CD4-positive, CD25-positive, alpha-beta regulatory T cell (primary cell): ENCODE data around the gene ALOX5. TPM values are rescaled to one million over a fixed set of nuclear protein-coding genes. Genes with fewer than 3 reads are reported as not detected.
"Not testable (repeated sequence)": the region's sequence is repeated elsewhere in the genome, so short reads cannot be mapped to it uniquely, and the experiment has no call there.

ENCODE experiments used
- ATAC-seq, 2 donors: fragments of 150-1000 bp; cut with Tn5 transposase; one replicate each; pipeline ENCODE4 v1.10.0; 2021; ENCODE audit warnings: low read depth in 2 of 2, moderate number of reproducible peaks in 2 of 2, moderate library complexity in 1 of 2
- DNase-seq, 3 donors: peaks; one replicate each; pipeline versions ENCODE4 v3.0.0 to v3.0.0-alpha.2; 2012 to 2022; ENCODE audit warnings: mixed read lengths in 1 of 3
- H3K27ac ChIP-seq: one replicate; pipeline ENCODE4 v1.7.0; 2013; ENCODE audit warnings: mild to moderate bottlenecking, low read length; ENCODE audit not compliant: insufficient read depth, poor library complexity, severe bottlenecking
- H3K27me3 ChIP-seq: one replicate; pipeline ENCODE4 v1.7.0; 2013; ENCODE audit warnings: low read length; ENCODE audit not compliant: control insufficient read depth, insufficient read depth
- H3K36me3 ChIP-seq: one replicate; pipeline ENCODE4 v1.7.0; 2013; ENCODE audit warnings: mild to moderate bottlenecking, low read length, moderate library complexity; ENCODE audit not compliant: control insufficient read depth, insufficient read depth
- H3K4me1 ChIP-seq: 2 replicates; pipeline ENCODE4 v1.7.0; 2013; ENCODE audit warnings: mild to moderate bottlenecking, low read length; ENCODE audit not compliant: insufficient read depth, control insufficient read depth, poor library complexity, severe bottlenecking
- H3K4me3 ChIP-seq: one replicate; pipeline ENCODE4 v1.7.0; 2013; ENCODE audit warnings: low read depth, mild to moderate bottlenecking, low read length, moderate library complexity
- H3K9me3 ChIP-seq, 2 experiments: 1 replicate in 1 of 2; 2 replicates in 1 of 2; pipeline ENCODE4 v1.7.0; 2013; ENCODE audit warnings: low read length in 2 of 2, mild to moderate bottlenecking in 1 of 2, moderate library complexity in 1 of 2; ENCODE audit not compliant: control insufficient read depth in 2 of 2
- H3K27ac Mint-ChIP-seq, 3 donors: one replicate each; pipeline ENCODE4 v1.8.0; 2020 to 2022; ENCODE audit warnings: mild to moderate bottlenecking in 3 of 3, mixed read lengths in 3 of 3, moderate library complexity in 2 of 3
- H3K27me3 Mint-ChIP-seq: one replicate; pipeline ENCODE4 v1.8.0; 2022; ENCODE audit warnings: mild to moderate bottlenecking, mixed read lengths
- H3K36me3 Mint-ChIP-seq: one replicate; pipeline ENCODE4 v1.8.0; 2020; ENCODE audit warnings: mixed read lengths
- H3K4me1 Mint-ChIP-seq, 4 donors: one replicate each; pipeline ENCODE4 v1.8.0; 2020 to 2022; ENCODE audit warnings: mixed read lengths in 4 of 4, mild to moderate bottlenecking in 1 of 4
- H3K4me3 Mint-ChIP-seq, 4 donors: one replicate each; pipeline ENCODE4 v1.8.0; 2020 to 2022; ENCODE audit warnings: mild to moderate bottlenecking in 4 of 4, mixed read lengths in 4 of 4, moderate library complexity in 3 of 4
- H3K9me3 Mint-ChIP-seq, 7 donors: one replicate each; pipeline ENCODE4 v1.8.0; 2020 to 2022; ENCODE audit warnings: mixed read lengths in 7 of 7, mild to moderate bottlenecking in 3 of 7, moderate library complexity in 2 of 7
- polyA plus RNA-seq, 4 donors: library from polyadenylated mRNA; unstranded; fragments of 300-500 nt; fragmentation: Illumina TruSeq; gene quantifications; one replicate each; pipeline ENCODE4 v1.2.3, GENCODE V29; 2021
- total RNA-seq: library from RNA; stranded (reverse); gene quantifications from one replicate; pipeline ENCODE4 v1.2.3, GENCODE V29; 2022

ALOX5 gene
- total and polyA plus RNA-seq, 5 donors from 2014 or later = 0.16 to 1.5 (median 0.28) TPM

- H3K4me1 Mint-ChIP-seq = no peaks in the 10 kb centered on the region
- Histone ChIP-seq H3K9me3 (no peaks in the 10 kb centered on the region), H3K27ac (no peak overlapping the region), H3K4me3 (no peak overlapping the region), H3K36me3 (no peaks in the 10 kb centered on the region), H3K27me3 (no peaks in the 10 kb centered on the region), H3K4me1 (no peaks in the 10 kb centered on the region)
- peaks cover 0 to 2% (median 0%) of the 10 kb centered on the region in 7 donors for H3K9me3 Mint-ChIP-seq
- peak overlapping the region in 1 of 3 donors; percentile 52 for H3K27ac Mint-ChIP-seq
- no peaks in the 10 kb centered on the region for H3K36me3 Mint-ChIP-seq
- no peak for ATAC-seq
- no peak overlapping the region for H3K4me3 Mint-ChIP-seq
- no peak for DNase-seq
- peaks cover 14% of the 10 kb centered on the region for H3K27me3 Mint-ChIP-seq
These were observed 8.6 kb downstream of the ALOX5 start for GRCh38 chr10:45382591-45382990.

DNA sequence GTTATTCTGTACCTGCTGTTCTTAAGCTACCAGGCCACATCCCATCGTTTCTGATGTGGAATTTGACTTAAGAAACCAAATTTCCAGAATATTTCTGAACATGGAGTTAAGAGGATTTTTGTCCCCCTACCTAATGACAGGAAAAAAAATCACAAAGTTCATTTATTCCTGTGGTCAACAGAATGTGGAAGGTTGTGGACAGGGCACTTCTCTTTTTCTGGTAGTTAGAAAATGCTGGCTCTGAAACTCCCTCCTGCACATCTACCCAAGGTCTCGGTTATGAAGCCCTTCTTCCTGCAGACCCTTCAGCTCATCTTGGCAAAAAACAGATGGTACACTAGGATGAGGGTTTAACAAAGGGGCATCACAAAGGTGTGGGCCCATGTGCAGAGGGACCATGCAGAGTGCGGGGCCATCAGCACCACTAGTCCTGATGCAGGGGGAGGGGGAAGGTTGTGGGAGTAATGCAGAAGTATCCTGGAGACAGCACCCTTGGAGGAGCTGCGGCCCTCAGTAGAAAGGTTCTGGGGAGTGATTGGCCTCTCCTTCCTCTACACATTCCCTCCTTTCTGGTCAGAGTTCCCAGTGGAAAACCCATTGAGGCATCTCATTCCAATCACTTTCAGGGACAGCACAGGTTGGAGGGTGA is 9.8 kb downstream of the ALOX5 start:
- Histone ChIP-seq H3K4me1 (no peaks in the 10 kb centered on the region), H3K9me3 (no peaks in the 10 kb centered on the region), H3K27me3 (no peaks in the 10 kb centered on the region), H3K36me3 (no peaks in the 10 kb centered on the region), H3K27ac (no peak overlapping the region), H3K4me3 (no peak overlapping the region)
- Mint-ChIP-seq H3K27me3 (peaks cover 4% of the 10 kb centered on the region), H3K4me1 (no peaks in the 10 kb centered on the region), H3K4me3 (no peak overlapping the region), H3K27ac (no peak overlapping the region), H3K9me3 (peaks cover 0 to 2% (median 0%) of the 10 kb centered on the region in 7 donors), H3K36me3 (no peaks in the 10 kb centered on the region)
- DNase-seq = no peak
- ATAC-seq = no peak

DNA sequence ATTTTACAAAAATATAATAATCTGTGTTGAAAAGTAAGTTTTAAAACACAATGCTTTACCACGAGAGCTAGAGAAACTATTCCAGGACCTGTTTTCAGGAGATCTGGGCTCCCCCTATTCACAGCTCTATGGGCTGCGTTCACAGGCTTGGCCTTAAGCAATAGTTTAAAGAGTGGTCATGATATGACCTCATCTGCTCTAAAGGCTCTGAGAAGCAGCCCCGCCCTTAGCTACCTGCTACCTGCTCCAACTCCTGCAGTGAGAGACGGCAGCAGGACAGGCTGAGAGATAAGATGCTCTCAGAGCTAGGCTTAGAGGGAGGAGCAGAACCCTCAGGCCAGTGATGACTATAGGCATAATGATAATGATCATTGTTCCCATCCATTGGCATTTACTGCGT is 12.6 kb downstream of the ALOX5 start:
- no peak for ATAC-seq
- Histone ChIP-seq H3K36me3 (no peaks in the 10 kb centered on the region), H3K27me3 (no peaks in the 10 kb centered on the region), H3K4me1 (no peaks in the 10 kb centered on the region), H3K9me3 (no peaks in the 10 kb centered on the region), H3K27ac (no peak overlapping the region), H3K4me3 (no peak overlapping the region)
- Mint-ChIP-seq H3K36me3 (no peaks in the 10 kb centered on the region), H3K4me1 (no peaks in the 10 kb centered on the region), H3K4me3 (no peak overlapping the region), H3K27ac (no peak overlapping the region), H3K27me3 (no peaks in the 10 kb centered on the region), H3K9me3 (peaks cover 0 to 9% (median 0%) of the 10 kb centered on the region in 7 donors)
- DNase-seq = no peak

GRCh38 chr10:45387096-45387893 is 13.3 kb downstream of the ALOX5 start:
- Histone ChIP-seq H3K36me3 (no peaks in the 10 kb centered on the region), H3K4me3 (no peak overlapping the region), H3K27me3 (no peaks in the 10 kb centered on the region), H3K4me1 (no peaks in the 10 kb centered on the region), H3K9me3 (no peaks in the 10 kb centered on the region), H3K27ac (no peak overlapping the region)
- ATAC-seq (no peak), DNase-seq (no peak)
- H3K9me3 Mint-ChIP-seq = peaks cover 0 to 9% (median 0%) of the 10 kb centered on the region in 7 donors
- no peaks in the 10 kb centered on the region for H3K27me3 Mint-ChIP-seq
- H3K4me1 Mint-ChIP-seq = no peaks in the 10 kb centered on the region
- no peaks in the 10 kb centered on the region for H3K36me3 Mint-ChIP-seq
- H3K4me3 Mint-ChIP-seq = no peak overlapping the region
- H3K27ac Mint-ChIP-seq = no peak overlapping the region

DNA sequence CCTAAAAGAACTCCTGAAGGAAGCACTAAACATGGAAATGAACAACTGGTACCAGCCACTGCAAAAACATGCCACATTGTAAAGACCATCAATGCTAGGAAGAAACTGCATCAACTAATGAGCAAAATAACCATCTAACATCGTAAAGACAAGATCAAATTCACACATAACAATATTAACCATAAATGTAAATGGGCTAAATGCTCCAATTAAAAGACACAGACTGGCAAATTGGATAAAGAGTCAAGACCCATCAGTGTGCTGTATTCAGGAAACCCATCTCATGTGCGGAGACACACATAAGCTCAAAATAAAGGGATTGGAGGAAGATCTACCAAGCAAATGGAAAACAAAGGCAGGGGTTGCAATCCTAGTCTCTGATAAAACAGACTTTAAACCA is 15.7 kb downstream of the ALOX5 start:
- H3K27me3 ChIP-seq, H3K36me3 Mint-ChIP-seq, ATAC-seq, H3K27me3 Mint-ChIP-seq, H3K4me1 ChIP-seq, DNase-seq, H3K4me3 Mint-ChIP-seq, H3K27ac ChIP-seq, H3K27ac Mint-ChIP-seq, H3K4me3 ChIP-seq, H3K9me3 ChIP-seq, H3K4me1 Mint-ChIP-seq, H3K36me3 ChIP-seq: not testable (repeated sequence)
- peaks cover 0 to 14% (median 4%) of the 10 kb centered on the region in 7 donors for H3K9me3 Mint-ChIP-seq

DNA sequence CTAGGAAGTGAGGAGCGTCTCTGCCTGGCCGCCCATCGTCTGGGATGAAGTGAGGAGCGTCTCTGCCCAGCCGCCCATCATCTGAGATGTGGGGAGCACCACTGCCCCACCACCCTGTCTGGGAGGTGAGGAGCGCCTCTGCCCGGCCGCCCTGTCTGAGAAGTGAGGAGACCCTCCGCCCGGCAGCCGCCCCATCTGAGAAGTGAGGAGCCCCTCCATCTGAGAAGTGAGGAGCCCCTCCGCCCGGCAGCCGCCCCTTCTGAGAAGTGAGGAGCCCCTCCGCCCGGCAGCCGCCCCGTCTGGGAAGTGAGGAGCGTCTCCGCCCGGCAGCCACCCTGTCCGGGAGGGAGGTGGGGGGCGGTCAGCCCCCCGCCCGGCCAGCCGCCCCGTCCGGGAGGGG is 17.6 kb downstream of the ALOX5 start:
- not testable (repeated sequence) for H3K27me3 Mint-ChIP-seq, H3K27ac ChIP-seq, H3K4me1 Mint-ChIP-seq, H3K4me1 ChIP-seq, H3K36me3 Mint-ChIP-seq, H3K9me3 ChIP-seq, H3K4me3 ChIP-seq, H3K36me3 ChIP-seq, H3K27ac Mint-ChIP-seq, DNase-seq, H3K4me3 Mint-ChIP-seq, H3K27me3 ChIP-seq, ATAC-seq
- peaks cover 0 to 26% (median 6%) of the 10 kb centered on the region in 7 donors for H3K9me3 Mint-ChIP-seq

DNA sequence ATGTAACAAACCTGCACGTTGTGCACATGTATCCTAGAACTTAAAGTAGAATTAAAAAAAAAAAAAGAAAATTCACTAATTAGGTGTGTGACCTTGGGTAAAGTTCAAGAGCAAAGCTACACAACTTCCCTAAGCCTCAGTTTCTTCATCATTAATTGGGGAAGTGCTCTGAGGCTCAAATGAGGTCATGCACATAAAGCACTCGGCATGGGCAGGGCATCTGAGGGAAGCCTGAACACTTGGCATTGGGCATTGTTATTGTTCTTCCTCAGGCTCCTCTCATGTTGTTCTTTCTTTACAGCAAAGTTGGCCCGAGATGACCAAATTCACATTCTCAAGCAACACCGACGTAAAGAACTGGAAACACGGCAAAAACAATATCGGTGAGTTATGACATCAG is 21.5 kb downstream of the ALOX5 start:
- Histone ChIP-seq H3K4me1 (no peaks in the 10 kb centered on the region), H3K4me3 (no peak overlapping the region), H3K9me3 (peaks cover 4 to 6% of the 10 kb centered on the region in 2 experiments), H3K27me3 (no peaks in the 10 kb centered on the region), H3K27ac (no peak overlapping the region), H3K36me3 (no peaks in the 10 kb centered on the region)
- no peak overlapping the region for H3K27ac Mint-ChIP-seq
- peaks cover 0 to 18% (median 3%) of the 10 kb centered on the region in 7 donors for H3K9me3 Mint-ChIP-seq
- peaks cover 6% of the 10 kb centered on the region for H3K27me3 Mint-ChIP-seq
- no peaks in the 10 kb centered on the region for H3K4me1 Mint-ChIP-seq
- no peaks in the 10 kb centered on the region for H3K36me3 Mint-ChIP-seq
- no peak overlapping the region for H3K4me3 Mint-ChIP-seq
- no peak for ATAC-seq
- DNase-seq = no peak

DNA sequence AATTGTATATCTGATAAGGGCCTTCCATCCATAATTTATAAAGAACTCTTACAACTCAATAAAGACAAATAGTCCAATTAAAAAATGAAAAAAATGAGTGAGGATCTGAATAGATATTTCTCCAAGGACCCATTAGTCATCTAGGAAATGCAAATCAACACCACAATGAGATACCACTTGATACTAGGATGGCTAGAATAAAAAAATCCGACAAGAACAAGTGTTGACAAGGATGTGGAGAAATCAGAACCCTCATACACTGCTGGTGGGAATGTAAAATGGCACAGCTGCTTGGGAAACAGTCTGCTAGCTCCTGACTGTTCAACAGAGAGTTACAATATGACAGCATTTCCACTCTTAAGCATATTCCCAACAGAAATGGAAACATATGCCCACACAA is 24.6 kb downstream of the ALOX5 start:
- H3K4me1 ChIP-seq = no peaks in the 10 kb centered on the region
- Mint-ChIP-seq H3K36me3 (no peaks in the 10 kb centered on the region), H3K9me3 (peaks cover 0 to 17% (median 1%) of the 10 kb centered on the region in 7 donors), H3K27me3 (peaks cover 5% of the 10 kb centered on the region), H3K27ac (no peak overlapping the region), H3K4me3 (no peak overlapping the region), H3K4me1 (no peaks in the 10 kb centered on the region)
- peaks cover 4 to 6% of the 10 kb centered on the region in 2 experiments for H3K9me3 ChIP-seq
- ATAC-seq (no peak), DNase-seq (no peak)
- H3K27me3 ChIP-seq = no peaks in the 10 kb centered on the region
- H3K27ac ChIP-seq = no peak overlapping the region
- H3K4me3 ChIP-seq = no peak overlapping the region
- H3K36me3 ChIP-seq = no peaks in the 10 kb centered on the region
